ENCODE data around the gene RAMP1. TPM values are rescaled to one million over a fixed set of nuclear protein-coding genes. Genes with fewer than 3 reads are reported as not detected.

Gene RAMP1
- total and polyA plus RNA-seq, 2 of the 4 experiments (the other 2 are of a cell fraction) = 15.8 to 77.1 TPM

- Histone ChIP-seq H4K91ac (ENCODE audit: insufficient read depth, low read depth, low read length) (no peak overlapping the region), H3K14ac (replicated peaks; ENCODE audit: low read depth, low read length) (no peak overlapping the region), H3K4ac (ENCODE audit: low read depth, low read length) (no peak overlapping the region; the same call in 1 of the 2 replicates), H3K9me1 (ENCODE audit: insufficient read depth, low read length) (no peaks in the 10 kb centered on the region; the same call in 1 of the 2 replicates), H3K23ac (ENCODE audit: low read depth, low read length) (no peak overlapping the region), H2BK5ac (ENCODE audit: low read depth, low read length, poor library complexity, severe bottlenecking) (no peak overlapping the region), H4K5ac (ENCODE audit: low read depth, low read length) (no peak overlapping the region), H2AK9ac (replicated peaks; ENCODE audit: low read depth, low read length, poor library complexity) (no peak overlapping the region), H4K8ac (ENCODE audit: low read depth in 2 of 2, low read length in 2 of 2) (no peak overlapping the region), H3K27me3 (ENCODE audit: control insufficient read depth, insufficient read depth, low read length) (no peaks in the 10 kb centered on the region), H3K18ac (ENCODE audit: low read depth, low read length) (no peak overlapping the region), H2BK15ac (ENCODE audit: low read depth, low read length) (no peak overlapping the region), H3K9me3 (ENCODE audit: control insufficient read depth, insufficient read depth, low read length) (no peaks in the 10 kb centered on the region), H3K36me3 (ENCODE audit: control insufficient read depth, insufficient read depth, low read length) (no peaks in the 10 kb centered on the region), H3K79me1 (ENCODE audit: low read depth in 1 of 2, low read length in 2 of 2) (0 out of 4 replicates have a peak, but pooled peaks cover 0 to 6% of the 10 kb centered on the region in 2 experiments), H2AK5ac (ENCODE audit: low read depth, low read length) (0 out of 2 replicates have a peak overlapping the region, but pooled peaks have one; percentile 24), H2BK120ac (ENCODE audit: low read depth, low read length) (no peak overlapping the region), H3K56ac (ENCODE audit: extremely low read depth, insufficient read depth, low read length) (no peak overlapping the region), H2AFZ (replicated peaks; ENCODE audit: low read length, poor library complexity) (no peak overlapping the region), H3K4me3 (ENCODE audit: insufficient read depth, low read depth, low read length) (no peak overlapping the region), H2BK20ac (ENCODE audit: low read depth, low read length) (no peak overlapping the region), H3K4me2 (ENCODE audit: low read depth, low read length) (no peak overlapping the region), H3K9ac (ENCODE audit: low read depth, low read length) (no peak overlapping the region), H3K4me1 (ENCODE audit: control insufficient read depth, insufficient read depth, low read length) (peaks cover 35% of the 10 kb centered on the region), H4K20me1 (ENCODE audit: insufficient read depth, low read length) (no peaks in the 10 kb centered on the region), H3K27ac (ENCODE audit: insufficient read depth, low read length) (no peak overlapping the region)
- intact Hi-C loops (cut with micrococcal nuclease) = no loop called here
- ChIA-PET CTCF (no interaction called here), POLR2A (ENCODE audit: unreplicated experiment) (no interaction called here)
- ATAC-seq (ENCODE audit: low read depth) = no peak
- dilution Hi-C loops (cut with HindIII; ENCODE audit: low sequenced_read_pairs, unreplicated experiment) = no loop called here
- in situ Hi-C loops (cut with MboI; ENCODE audit: low sequenced_read_pairs) = no loop called here
- no peak for DNase-seq
- WGBS, 2 experiments (ENCODE audit: extremely low coverage in 2 of 2, insufficient read length in 1 of 2) = 94% methylated on average over 8 of the region's 25 CpGs; no CpG with 5 or more reads in 1 of the 2 experiments
- TF ChIP-seq MXI1 (IDR thresholded peaks at IDR 0.05; ENCODE audit: borderline replicate concordance, low read depth, low read length) = no peak
- TF ChIP-seq CEBPB (IDR thresholded peaks at IDR 0.05; ENCODE audit: low read depth, low read length) = no peak
- TF ChIP-seq CHD1 (IDR thresholded peaks at IDR 0.05; ENCODE audit: low read depth, low read length) = no peak
- no peak for TF ChIP-seq CTCF (conservative IDR thresholded peaks at IDR 0.05; ENCODE audit: low read depth, low read length)
- no peak for TF ChIP-seq RCOR1 (IDR thresholded peaks at IDR 0.05; ENCODE audit: insufficient replicate concordance, low read length)
- TF ChIP-seq ELK1 (IDR thresholded peaks at IDR 0.05; ENCODE audit: borderline replicate concordance, low read depth, low read length) = no peak
- TF ChIP-seq POLR2A (IDR thresholded peaks at IDR 0.05; ENCODE audit: low read depth, low read length) = no peak
- TF ChIP-seq FOS (IDR thresholded peaks at IDR 0.05; ENCODE audit: low read depth, low read length) = no peak
- TF ChIP-seq RAD21 (IDR thresholded peaks at IDR 0.05; ENCODE audit: low read length) = no peak
- BruUV-seq (replicated peaks) = no TSS peak
Measured at GRCh38 chr2:237877576-237878307, 18.3 kb downstream of the RAMP1 start.
